PFSK-1 (cell line): ENCODE measurements around the gene CP.

ENCODE experiments used
- FOXP2 ChIP-seq: optimal IDR thresholded peaks from 2 replicates; pipeline ENCODE3; 2011; ENCODE audit warnings: borderline replicate concordance, control low read depth, inconsistent platforms; ENCODE audit not compliant: insufficient read depth; ENCODE audit errors: extremely low read length, extremely low read depth
- POLR2AphosphoS5 ChIP-seq: IDR thresholded peaks from 2 replicates; pipeline ENCODE4 v1.6.1; 2012; ENCODE audit warnings: low read depth, mild to moderate bottlenecking, control low read depth, low read length, moderate library complexity
- SIN3A ChIP-seq: IDR thresholded peaks from 2 replicates; pipeline ENCODE4 v1.6.1; 2012; ENCODE audit warnings: mild to moderate bottlenecking, low read length, moderate library complexity, borderline replicate concordance; ENCODE audit not compliant: insufficient read depth
- TAF1 ChIP-seq: IDR thresholded peaks from 2 replicates; pipeline ENCODE4 v1.6.1; 2012; ENCODE audit warnings: low read length, control low read depth, borderline replicate concordance; ENCODE audit not compliant: insufficient read depth
- TF ChIP-seq, protein P1 (sequence below), 2 experiments: IDR thresholded peaks; 2 replicates each; pipeline versions ENCODE4 v1.6.1 to v1.8.0; 2011 to 2012; ENCODE audit warnings: low read depth in 2 of 2, low read length in 2 of 2, control low read depth in 1 of 2, inconsistent platforms in 1 of 2, mild to moderate bottlenecking in 1 of 2, moderate library complexity in 1 of 2; ENCODE audit not compliant: insufficient read depth in 1 of 2

CP gene

DNA sequence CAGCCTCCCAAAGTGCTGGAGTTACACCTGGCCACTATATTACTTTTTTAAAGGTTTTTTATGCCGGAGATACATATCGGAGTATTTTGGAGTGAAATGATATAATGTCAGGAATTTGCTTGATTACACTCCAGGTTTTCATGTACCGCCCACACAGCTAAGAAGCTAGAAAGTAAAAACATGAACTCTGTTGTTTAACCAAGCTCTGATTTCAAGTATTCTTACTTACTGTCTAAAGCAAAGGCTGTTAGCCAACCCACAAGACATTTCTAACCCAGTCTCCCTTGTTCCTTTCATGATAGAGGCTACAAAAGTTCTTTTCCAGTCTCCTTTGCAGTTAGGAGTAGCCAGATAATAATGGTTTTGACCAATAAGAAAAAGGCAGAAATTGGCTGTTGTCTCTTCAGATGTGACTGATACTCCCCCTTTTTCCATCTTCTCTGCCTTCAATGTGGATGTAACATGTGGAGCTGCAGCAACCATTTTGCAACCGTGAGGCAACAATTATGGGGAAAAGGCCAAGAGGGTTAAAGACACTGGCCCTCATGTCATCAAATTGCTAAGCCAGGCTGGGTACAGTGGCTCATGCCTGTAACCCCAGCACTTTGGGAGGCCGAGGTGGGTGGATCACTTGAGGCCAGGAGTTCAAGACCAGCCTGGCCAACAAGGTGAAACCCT is 6.1 kb upstream of the CP start:
- no peak for TF ChIP-seq TAF1
- TF ChIP-seq POLR2AphosphoS5 = no peak
- TF ChIP-seq, protein P1, sequence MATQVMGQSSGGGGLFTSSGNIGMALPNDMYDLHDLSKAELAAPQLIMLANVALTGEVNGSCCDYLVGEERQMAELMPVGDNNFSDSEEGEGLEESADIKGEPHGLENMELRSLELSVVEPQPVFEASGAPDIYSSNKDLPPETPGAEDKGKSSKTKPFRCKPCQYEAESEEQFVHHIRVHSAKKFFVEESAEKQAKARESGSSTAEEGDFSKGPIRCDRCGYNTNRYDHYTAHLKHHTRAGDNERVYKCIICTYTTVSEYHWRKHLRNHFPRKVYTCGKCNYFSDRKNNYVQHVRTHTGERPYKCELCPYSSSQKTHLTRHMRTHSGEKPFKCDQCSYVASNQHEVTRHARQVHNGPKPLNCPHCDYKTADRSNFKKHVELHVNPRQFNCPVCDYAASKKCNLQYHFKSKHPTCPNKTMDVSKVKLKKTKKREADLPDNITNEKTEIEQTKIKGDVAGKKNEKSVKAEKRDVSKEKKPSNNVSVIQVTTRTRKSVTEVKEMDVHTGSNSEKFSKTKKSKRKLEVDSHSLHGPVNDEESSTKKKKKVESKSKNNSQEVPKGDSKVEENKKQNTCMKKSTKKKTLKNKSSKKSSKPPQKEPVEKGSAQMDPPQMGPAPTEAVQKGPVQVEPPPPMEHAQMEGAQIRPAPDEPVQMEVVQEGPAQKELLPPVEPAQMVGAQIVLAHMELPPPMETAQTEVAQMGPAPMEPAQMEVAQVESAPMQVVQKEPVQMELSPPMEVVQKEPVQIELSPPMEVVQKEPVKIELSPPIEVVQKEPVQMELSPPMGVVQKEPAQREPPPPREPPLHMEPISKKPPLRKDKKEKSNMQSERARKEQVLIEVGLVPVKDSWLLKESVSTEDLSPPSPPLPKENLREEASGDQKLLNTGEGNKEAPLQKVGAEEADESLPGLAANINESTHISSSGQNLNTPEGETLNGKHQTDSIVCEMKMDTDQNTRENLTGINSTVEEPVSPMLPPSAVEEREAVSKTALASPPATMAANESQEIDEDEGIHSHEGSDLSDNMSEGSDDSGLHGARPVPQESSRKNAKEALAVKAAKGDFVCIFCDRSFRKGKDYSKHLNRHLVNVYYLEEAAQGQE (IDR thresholded peaks at IDR 0.05; ENCODE audit: insufficient read depth in 1 of 2, low read depth in 2 of 2, low read length in 2 of 2) = no peak
- no peak for TF ChIP-seq SIN3A
- TF ChIP-seq FOXP2 = no peak

DNA sequence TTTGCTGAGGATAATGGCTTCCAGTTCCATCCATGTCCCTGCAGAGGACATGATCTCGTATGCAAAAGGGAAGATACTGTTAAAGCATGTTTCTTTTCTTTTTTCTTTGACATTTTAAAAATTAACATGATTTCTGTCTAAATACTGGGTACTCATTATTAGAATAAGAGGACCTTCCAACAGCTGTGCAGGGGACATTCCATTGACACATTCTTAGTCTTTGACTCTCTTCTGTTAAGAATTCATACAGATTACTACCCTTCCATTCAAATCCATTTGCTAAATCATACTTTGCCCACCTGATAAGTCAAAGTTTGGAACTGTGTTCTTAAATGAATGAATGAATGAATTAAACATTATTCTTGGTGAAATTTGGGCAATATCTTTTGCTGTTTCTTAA is 5.1 kb upstream of the CP start:
- TF ChIP-seq, protein P1 (IDR thresholded peaks at IDR 0.05; ENCODE audit: insufficient read depth in 1 of 2, low read depth in 2 of 2, low read length in 2 of 2) = no peak
- TF ChIP-seq FOXP2 = no peak
- no peak for TF ChIP-seq SIN3A
- TF ChIP-seq POLR2AphosphoS5 = no peak
- no peak for TF ChIP-seq TAF1

DNA sequence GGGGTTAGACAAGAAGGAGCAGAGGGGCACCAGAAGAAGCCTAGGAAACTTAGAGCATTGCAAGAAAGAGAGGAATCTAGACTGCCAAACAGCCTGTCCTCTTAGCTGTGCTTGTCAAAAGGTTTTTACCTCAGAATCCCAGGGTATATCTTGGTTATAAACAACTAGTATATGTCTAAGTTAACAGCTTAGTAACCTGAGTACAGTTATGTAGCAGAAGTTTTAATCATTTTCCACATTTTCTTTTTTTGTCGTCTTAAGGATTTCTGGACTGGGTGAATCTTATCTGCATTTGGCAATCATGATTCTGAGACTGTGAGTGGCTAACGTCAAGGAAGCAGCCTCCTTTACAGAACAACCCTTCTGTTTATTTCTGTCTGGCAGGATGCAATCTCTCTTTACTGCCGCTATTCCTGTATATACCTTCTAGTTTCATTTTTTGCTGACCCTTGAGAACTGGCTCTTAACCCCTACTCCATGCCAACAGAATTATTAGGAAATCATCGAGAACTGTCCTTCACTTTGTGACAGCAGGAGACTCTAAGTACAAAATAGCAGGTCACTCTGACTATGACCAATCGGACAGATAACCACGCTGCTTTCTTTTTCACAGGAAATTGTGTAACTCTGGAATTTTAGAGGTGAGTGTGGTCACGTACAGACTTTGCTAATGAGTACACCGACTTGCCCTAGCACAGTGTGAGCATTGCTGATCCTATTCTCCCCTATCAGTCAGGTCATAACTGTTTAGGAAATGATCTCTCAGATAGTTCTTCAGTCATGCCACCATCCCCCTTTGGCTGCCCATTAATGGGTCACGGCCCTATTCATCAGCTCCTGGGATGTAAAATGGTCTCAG is 3.3 kb upstream of the CP start:
- TF ChIP-seq FOXP2 (no peak), TAF1 (no peak), SIN3A (no peak), POLR2AphosphoS5 (no peak)
- TF ChIP-seq, protein P1 (IDR thresholded peaks at IDR 0.05; ENCODE audit: insufficient read depth in 1 of 2, low read depth in 2 of 2, low read length in 2 of 2) = no peak

DNA sequence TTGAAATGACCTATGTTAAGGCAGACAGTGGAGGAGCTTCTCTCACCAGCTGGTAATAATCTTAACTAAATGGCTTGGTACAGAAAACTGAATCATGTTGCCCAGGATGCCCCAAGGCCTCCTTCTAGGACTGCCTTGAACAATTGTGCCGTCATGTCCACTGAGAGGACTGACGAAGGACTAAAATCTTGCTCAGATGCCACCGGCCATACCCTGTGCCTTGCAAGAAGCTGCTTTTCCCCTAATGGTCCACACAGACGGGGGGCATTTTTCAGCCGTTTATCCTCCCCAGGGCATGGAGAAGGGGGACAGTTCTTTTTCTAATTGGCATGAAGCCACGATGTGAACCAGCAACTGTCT is 1.8 kb upstream of the CP start:
- TF ChIP-seq TAF1 (no peak), FOXP2 (no peak), SIN3A (no peak), POLR2AphosphoS5 (no peak)
- TF ChIP-seq, protein P1 (IDR thresholded peaks at IDR 0.05; ENCODE audit: insufficient read depth in 1 of 2, low read depth in 2 of 2, low read length in 2 of 2) = no peak
